Neutrophil (primary cell): ENCODE results near the gene SLC45A3.

Experiments used
- H3K27ac ChIP-seq: fragments of 200-600 bp; sonication (generic); 2 replicates; pipeline ENCODE4 v1.5.1; 2016; ENCODE audit warnings: mild to moderate bottlenecking, moderate library complexity
- H3K27me3 ChIP-seq: fragments of 200-600 bp; sonication (generic); 2 replicates; pipeline ENCODE4 v1.6.0; 2016; ENCODE audit warnings: mild to moderate bottlenecking
- H3K36me3 ChIP-seq: fragments of 200-600 bp; sonication (generic); 2 replicates; pipeline ENCODE4 v1.5.1; 2017
- H3K4me1 ChIP-seq, 2 experiments: fragments of 200-600 bp in 1 of 2; sonication (generic) in 1 of 2; 1 replicate in 1 of 2; 2 replicates in 1 of 2; pipeline versions ENCODE4 v1.5.1 to v1.6.1; 2013 to 2016; ENCODE audit warnings: low read depth in 1 of 2, low read length in 1 of 2, mild to moderate bottlenecking in 1 of 2, moderate library complexity in 1 of 2; ENCODE audit not compliant: control insufficient read depth in 1 of 2, insufficient read depth in 1 of 2
- H3K4me3 ChIP-seq, 2 experiments: fragments of 200-600 bp in 1 of 2; sonication (generic) in 1 of 2; 1 replicate in 1 of 2; 2 replicates in 1 of 2; pipeline ENCODE4 v1.5.1; 2013 to 2016; ENCODE audit warnings: low read depth in 1 of 2, low read length in 1 of 2, mild to moderate bottlenecking in 1 of 2, moderate library complexity in 1 of 2
- H3K9me3 ChIP-seq: fragments of 200-600 bp; sonication (generic); 2 replicates; pipeline ENCODE4 v1.5.1; 2016
- CTCF ChIP-seq: fragments of 200-600 bp; sonication (generic); IDR thresholded peaks from 2 replicates; pipeline ENCODE4 v1.5.1; 2016; ENCODE audit warnings: antibody characterized with exemption

SLC45A3 gene

GRCh38 chr1:205704903-205705302, 24.6 kb upstream of the SLC45A3 start:
- Histone ChIP-seq H3K36me3 (no peaks in the 10 kb centered on the region), H3K9me3 (no peaks in the 10 kb centered on the region), H3K27me3 (no peaks in the 10 kb centered on the region), H3K4me1 (peaks cover 7 to 21% of the 10 kb centered on the region in 2 experiments), H3K4me3 (no peak overlapping the region), H3K27ac (no peak overlapping the region)
- no peak for TF ChIP-seq CTCF

GRCh38 chr1:205703072-205703471, 22.8 kb upstream of the SLC45A3 start:
- Histone ChIP-seq H3K9me3 (no peaks in the 10 kb centered on the region), H3K4me1 (peaks cover 7 to 21% of the 10 kb centered on the region in 2 experiments), H3K27me3 (no peaks in the 10 kb centered on the region), H3K36me3 (no peaks in the 10 kb centered on the region), H3K27ac (no peak overlapping the region), H3K4me3 (no peak overlapping the region)
- TF ChIP-seq CTCF = no peak

GRCh38 chr1:205701891-205702290, 21.6 kb upstream of the SLC45A3 start:
- TF ChIP-seq CTCF = no peak
- Histone ChIP-seq H3K4me3 (no peak overlapping the region), H3K27ac (no peak overlapping the region), H3K27me3 (peaks cover 8% of the 10 kb centered on the region), H3K4me1 (peaks cover 7 to 15% of the 10 kb centered on the region in 2 experiments), H3K9me3 (no peaks in the 10 kb centered on the region), H3K36me3 (no peaks in the 10 kb centered on the region)

- Histone ChIP-seq H3K27ac (no peak overlapping the region), H3K9me3 (no peaks in the 10 kb centered on the region), H3K4me3 (no peak overlapping the region), H3K27me3 (peaks cover 13% of the 10 kb centered on the region), H3K36me3 (no peaks in the 10 kb centered on the region), H3K4me1 (peaks cover 7 to 11% of the 10 kb centered on the region in 2 experiments)
- TF ChIP-seq CTCF = no peak
These were observed 21.1 kb upstream of the SLC45A3 start for GRCh38 chr1:205701420-205701819.

- H3K36me3 ChIP-seq = no peaks in the 10 kb centered on the region
- H3K9me3 ChIP-seq = no peaks in the 10 kb centered on the region
- H3K27ac ChIP-seq = no peak overlapping the region
- peaks cover 7 to 11% of the 10 kb centered on the region in 2 experiments for H3K4me1 ChIP-seq
- TF ChIP-seq CTCF = no peak
- peaks cover 18% of the 10 kb centered on the region for H3K27me3 ChIP-seq
- no peak overlapping the region for H3K4me3 ChIP-seq
These were observed 20.6 kb upstream of the SLC45A3 start for GRCh38 chr1:205700865-205701401.

- no peaks in the 10 kb centered on the region for H3K36me3 ChIP-seq
- no peaks in the 10 kb centered on the region for H3K9me3 ChIP-seq
- H3K4me1 ChIP-seq = no peaks in the 10 kb centered on the region
- H3K4me3 ChIP-seq = no peak overlapping the region
- no peak overlapping the region for H3K27ac ChIP-seq
- TF ChIP-seq CTCF = no peak
- peaks cover 31% of the 10 kb centered on the region for H3K27me3 ChIP-seq
These were observed 19.1 kb upstream of the SLC45A3 start for GRCh38 chr1:205699416-205699815.
